ENCODE measurements around the gene PDGFB.

- TF ChIP-seq POLR2A (IDR thresholded peaks at IDR 0.05) (no peak), CTCF (IDR thresholded peaks at IDR 0.05) (no peak), POLR2AphosphoS5 (IDR thresholded peaks at IDR 0.05) (no peak)
These were observed 63.0 kb downstream of the PDGFB start for GRCh38 chr22:39181778-39182177.

Data from transverse colon (tissue), 4 donors.